HG03045 (cell line): ENCODE results near the gene PCDHB3.
"Not testable (repeated sequence)": the region's sequence is repeated elsewhere in the genome, so short reads cannot be mapped to it uniquely, and the experiment has no call there.

ENCODE experiments used
- ATAC-seq: cut with Tn5 transposase; IDR thresholded peaks from one replicate; pipeline ENCODE4 v1.9.1; 2021; ENCODE audit warnings: mild to moderate bottlenecking, moderate library complexity; ENCODE audit not compliant: unreplicated experiment

Gene PCDHB3

DNA sequence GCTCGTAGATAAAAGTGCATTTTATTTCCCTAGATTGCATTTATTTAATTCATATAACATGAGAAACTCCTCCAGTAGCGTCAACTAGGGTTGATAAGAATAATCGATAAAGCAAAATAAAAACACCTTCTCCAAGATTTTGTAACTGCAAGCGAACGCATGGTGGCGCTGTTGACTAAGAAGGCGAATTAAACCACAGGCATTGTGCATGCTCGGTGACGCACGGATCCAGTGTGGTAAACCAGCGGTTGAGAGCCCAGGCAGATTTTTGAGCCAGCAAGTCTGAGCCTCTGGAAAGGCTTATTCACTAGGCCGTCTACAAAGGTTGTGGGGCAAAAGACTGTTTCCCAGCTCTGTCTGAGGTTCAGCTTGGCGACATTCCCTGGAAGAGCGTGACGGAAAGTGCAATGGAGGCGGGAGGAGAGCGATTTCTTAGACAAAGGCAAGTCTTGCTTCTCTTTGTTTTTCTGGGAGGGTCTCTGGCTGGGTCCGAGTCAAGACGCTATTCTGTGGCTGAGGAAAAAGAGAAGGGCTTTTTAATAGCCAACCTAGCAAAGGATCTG is at the start of gene PCDHB3:
Gene PCDHB3 (plus strand): TSS at position 231 of the 563 bp plus-strand sequence. CDS start 177 bp downstream, at position 408.
- ATAC-seq: no peak

DNA sequence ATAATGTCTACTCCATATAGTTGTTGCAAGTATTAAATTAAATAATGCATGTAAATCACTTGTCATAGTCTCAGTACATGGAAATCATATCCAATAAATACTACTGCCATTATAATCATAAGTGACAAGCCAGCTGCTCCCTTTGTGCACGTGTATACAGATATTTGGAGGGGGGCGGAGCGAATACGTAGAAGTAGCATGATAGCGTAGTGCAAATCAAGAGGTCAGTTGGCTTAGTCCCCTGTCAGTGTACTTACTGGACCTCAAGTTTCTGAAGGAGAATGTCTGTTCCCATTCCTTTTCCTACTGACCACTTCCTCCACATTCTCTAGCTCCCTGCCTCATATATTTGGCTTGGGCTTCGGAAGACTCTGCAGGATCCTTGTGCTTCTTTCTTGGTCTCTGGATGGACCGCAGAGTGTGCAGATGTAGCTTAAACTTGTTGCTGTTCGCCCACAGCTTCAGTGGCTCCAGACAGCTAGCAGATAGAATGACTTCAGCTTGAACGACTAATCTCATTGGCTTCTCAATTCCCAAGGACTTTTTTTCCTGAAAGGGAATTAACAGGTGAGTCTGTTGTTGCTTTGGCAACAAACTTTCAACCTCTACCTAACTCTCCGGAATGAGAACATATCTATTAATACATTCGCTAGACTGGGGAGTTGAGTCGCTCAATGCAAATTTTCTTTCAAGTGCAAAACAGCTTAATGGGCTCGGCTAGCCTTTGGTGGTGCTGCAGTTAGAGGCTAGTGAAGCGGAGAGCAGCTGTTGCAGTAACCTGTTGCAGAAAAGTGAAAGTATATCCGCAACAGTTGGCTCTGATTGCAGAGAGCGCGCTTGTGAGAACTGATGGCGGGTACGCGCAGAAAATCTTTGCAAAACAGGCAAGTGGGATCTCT is 49.4 kb upstream of the PCDHB3 start, which contains the start of gene PCDHB1:
Gene PCDHB1 (plus strand): TSS at position 753 of the 899 bp plus-strand sequence. CDS start 97 bp downstream, at position 850.
- ATAC-seq: no peak

- no peak for ATAC-seq
These were observed 48.8 kb upstream of the PCDHB3 start for GRCh38 chr5:141051521-141051866.

GRCh38 chr5:141077826-141078225 is 22.4 kb upstream of the PCDHB3 start:
- ATAC-seq: no peak

DNA sequence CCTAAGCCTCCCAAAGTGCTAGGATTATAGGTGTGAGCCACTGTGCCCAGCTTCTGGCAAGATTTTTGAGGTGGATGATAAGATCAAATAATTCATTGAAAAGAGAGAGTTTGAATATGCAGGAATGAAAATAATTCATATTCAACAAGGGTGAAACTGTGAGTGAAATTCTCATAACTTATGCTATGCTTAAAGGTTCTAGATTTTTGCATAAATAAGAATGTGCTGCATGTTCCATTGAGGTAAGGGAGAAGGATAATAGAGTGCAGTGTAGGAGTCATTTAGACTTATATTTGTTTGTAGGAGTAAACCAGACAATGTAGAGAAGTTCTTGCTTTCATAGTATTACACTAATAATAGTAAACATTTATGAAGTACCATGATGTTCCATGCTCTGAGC is 18.0 kb upstream of the PCDHB3 start:
- no peak for ATAC-seq

DNA sequence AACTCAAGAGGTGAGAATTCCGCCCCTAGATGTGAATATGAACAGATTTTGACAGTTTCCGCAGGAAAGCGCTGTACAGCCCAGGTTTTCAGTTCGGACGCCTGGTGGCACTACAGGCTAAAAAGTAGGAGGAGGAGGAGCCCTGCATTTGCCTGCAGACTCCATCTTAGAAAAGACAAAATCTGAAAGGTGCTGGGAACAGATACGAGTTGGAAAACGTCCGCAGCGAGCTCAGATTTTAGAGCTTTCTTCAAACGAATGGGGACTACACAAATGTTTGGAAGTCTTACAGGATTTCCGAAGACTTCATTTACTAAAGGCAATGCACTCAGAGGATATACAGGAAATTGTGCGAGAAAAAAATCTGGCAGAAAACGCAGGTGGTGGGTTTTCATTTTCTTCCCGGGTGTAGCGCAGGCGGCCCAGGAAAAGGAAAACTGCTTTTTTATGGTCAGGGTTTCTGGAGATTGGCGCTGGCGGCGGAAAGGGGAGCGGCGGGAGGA is 15.7 kb upstream of the PCDHB3 start:
- ATAC-seq: no peak

GRCh38 chr5:141094481-141095262 is 5.6 kb upstream of the PCDHB3 start, which contains the start of gene PCDHB2:
PCDHB2 (plus strand) TSS chr5:141094615; CDS start chr5:141094791, 176 bp downstream.
- no peak for ATAC-seq

GRCh38 chr5:141095263-141095641 is 5.0 kb upstream of the PCDHB3 start:
- no peak for ATAC-seq

DNA sequence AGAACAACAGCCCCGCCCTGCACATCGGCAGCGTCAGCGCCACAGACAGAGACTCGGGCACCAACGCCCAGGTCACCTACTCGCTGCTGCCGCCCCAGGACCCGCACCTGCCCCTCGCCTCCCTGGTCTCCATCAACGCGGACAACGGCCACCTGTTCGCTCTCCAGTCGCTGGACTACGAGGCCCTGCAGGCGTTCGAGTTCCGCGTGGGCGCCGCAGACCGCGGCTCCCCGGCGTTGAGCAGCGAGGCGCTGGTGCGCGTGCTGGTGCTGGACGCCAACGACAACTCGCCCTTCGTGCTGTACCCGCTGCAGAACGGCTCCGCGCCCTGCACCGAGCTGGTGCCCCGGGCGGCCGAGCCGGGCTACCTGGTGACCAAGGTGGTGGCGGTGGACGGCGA is 4.1 kb upstream of the PCDHB3 start:
- not testable (repeated sequence) for ATAC-seq

DNA sequence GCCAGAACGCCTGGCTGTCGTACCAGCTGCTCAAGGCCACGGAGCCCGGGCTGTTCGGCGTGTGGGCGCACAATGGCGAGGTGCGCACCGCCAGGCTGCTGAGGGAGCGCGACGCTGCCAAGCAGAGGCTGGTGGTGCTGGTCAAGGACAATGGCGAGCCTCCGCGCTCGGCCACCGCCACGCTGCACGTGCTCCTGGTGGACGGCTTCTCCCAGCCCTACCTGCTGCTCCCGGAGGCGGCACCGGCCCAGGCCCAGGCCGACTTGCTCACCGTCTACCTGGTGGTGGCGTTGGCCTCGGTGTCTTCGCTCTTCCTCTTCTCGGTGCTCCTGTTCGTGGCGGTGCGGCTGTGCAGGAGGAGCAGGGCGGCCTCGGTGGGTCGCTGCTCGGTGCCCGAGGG is 3.7 kb upstream of the PCDHB3 start:
- not testable (repeated sequence) for ATAC-seq

DNA sequence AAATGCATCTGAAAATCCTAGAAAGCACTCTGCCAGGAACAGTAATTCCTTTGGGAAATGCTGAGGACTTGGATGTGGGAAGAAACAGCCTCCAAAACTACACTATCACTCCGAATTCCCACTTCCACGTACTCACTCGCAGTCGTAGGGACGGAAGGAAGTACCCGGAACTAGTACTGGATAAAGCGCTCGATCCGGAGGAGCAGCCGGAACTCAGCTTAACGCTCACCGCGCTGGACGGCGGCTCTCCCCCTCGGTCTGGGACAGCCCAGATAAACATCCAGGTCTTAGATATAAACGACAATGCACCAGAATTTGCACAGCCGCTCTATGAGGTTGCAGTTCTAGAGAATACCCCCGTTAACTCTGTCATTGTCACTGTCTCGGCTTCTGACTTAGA is 786 bp downstream of the PCDHB3 start:
- ATAC-seq: no peak

- not testable (repeated sequence) for ATAC-seq
These were observed 1.8 kb downstream of the PCDHB3 start for GRCh38 chr5:141102070-141102469.

GRCh38 chr5:141102471-141102870 is 2.2 kb downstream of the PCDHB3 start:
- ATAC-seq: not testable (repeated sequence)

DNA sequence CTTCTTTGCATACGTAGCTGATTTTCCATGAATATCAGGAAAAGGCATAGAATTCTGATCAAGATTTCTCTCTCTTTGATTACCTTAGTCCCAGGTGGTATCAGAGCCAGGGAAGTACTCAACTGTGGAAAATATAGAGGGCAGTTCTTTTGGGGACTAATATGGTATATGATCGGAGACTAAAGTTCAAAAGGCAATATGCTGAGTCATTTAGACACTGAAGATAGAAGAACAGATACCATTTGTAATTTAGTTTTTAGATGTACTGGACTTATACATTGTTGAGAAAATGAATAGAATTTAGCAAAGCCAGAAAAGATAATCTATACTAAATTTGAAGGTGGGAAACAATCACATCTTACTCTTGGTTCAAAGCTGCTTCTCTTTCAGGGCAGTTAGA is 5.1 kb downstream of the PCDHB3 start:
- ATAC-seq: no peak

DNA sequence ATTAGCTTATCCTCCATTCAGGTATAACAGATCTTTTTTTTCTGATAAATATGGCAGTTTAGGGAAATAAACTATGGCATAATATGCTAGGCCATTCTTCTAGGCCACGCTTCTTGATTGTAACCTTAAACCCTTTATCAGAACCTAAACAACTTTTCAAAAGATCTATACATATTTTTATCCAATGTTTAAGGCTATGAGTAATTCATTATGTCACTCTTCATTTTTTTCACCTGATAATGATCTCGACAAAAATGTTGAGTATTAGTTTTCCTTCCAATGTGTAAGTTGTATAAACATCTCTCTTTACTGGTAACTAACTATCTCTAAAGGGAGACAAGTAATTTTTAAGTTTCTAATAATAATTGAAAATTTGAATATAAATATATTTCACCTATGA is 19.0 kb downstream of the PCDHB3 start:
- no peak for ATAC-seq

DNA sequence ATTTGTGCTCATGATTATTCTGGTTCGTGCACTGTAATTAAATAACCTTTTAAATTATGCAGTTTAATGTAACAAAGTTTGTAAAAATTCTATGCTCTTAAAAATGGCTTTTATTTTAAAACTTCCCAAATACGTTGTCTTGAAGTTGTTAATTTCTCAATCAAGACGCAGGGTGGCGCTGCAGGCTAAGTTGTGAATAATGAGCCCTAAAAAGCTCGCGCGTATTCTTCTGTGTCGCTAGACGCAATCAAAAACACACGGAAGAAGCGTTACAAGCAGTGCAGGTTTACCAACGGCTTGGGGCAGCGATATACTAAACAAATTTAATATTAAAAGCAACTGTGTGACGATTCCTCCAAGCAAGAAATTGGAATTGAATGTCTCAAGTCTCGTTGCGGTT is 21.3 kb downstream of the PCDHB3 start, which contains the start of gene PCDHB4:
Gene PCDHB4 (plus strand): TSS at position 256 of the 400 bp plus-strand sequence. CDS start 181 bp downstream, outside the sequence.
- ATAC-seq: no peak

GRCh38 chr5:141121985-141122384 is 21.7 kb downstream of the PCDHB3 start:
- ATAC-seq: no peak

DNA sequence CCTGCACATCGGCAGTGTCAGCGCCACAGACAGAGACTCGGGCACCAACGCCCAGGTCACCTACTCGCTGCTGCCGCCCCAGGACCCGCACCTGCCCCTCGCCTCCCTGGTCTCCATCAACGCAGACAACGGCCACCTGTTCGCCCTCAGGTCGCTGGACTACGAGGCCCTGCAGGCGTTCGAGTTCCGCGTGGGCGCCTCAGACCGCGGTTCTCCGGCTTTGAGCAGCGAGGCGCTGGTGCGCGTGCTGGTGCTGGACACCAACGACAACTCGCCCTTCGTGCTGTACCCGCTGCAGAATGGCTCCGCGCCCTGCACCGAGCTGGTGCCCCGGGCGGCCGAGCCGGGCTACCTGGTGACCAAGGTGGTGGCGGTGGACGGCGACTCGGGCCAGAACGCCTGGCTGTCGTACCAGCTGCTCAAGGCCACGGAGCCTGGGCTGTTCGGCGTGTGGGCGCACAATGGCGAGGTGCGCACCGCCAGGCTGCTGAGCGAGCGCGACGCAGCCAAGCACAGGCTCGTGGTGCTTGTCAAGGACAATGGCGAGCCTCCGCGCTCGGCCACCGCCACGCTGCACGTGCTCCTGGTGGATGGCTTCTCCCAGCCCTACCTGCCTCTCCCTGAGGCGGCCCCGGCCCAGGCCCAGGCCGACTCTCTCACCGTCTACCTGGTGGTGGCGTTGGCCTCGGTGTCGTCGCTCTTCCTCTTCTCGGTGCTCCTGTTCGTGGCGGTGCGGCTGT is 23.3 kb downstream of the PCDHB3 start:
- not testable (repeated sequence) for ATAC-seq

DNA sequence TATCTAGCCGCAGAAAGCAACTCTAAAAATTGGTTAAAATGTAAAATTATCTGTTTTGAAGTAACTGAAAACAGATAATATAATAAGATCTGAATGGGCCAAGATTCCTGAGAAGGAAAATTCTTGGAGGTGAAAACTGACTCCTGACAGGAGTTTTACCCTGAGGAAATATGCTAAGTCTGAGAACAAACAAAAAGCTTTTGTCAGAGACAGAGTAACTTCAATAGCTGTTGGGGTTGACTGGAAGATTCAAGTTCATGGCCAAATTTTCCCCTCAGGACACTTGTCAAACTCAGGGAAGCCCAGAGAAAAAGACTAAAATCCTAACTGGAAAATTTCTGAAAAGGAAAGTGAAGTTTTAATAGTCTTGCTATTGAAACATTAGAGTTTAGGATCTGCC is 27.0 kb downstream of the PCDHB3 start:
- no peak for ATAC-seq

DNA sequence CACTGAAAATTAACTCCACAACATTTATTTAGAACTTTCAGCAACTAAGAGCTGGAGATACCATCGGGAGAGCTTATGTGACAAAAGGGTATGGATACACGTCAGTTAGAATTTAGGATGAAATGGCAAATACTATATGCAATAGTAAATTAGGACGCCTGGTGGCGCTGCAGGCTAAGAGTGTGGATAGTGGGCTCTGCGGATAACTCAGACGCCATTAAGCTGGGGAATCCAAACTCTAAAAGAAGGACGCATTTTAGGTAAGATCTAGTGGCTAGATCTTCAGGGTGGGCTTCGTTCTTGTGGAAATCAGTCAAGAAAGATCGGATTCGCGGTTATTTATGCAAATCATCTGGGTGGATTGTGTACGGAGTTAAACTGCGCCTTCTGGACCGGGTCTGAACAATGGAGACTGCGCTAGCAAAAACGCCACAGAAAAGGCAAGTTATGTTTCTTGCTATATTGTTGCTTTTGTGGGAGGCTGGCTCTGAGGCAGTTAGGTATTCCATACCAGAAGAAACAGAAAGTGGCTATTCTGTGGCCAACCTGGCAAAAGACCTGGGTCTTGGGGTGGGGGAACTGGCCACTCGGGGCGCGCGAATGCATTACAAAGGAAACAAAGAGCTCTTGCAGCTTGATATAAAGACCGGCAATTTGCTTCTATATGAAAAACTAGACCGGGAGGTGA is 34.9 kb downstream of the PCDHB3 start, which contains the start of gene PCDHB5:
Gene PCDHB5 (plus strand): TSS at position 177 of the 688 bp plus-strand sequence. CDS start 229 bp downstream, at position 406.
- no peak for ATAC-seq
